Nucleus accumbens (tissue), 56 donors: ENCODE measurements around the gene DNM3.

ENCODE experiments used
- DNase-seq, 56 donors: peaks; one replicate each; lab custom pipeline; 2025; lab: John Stamatoyannopoulos, UW

The DNM3 gene

DNA sequence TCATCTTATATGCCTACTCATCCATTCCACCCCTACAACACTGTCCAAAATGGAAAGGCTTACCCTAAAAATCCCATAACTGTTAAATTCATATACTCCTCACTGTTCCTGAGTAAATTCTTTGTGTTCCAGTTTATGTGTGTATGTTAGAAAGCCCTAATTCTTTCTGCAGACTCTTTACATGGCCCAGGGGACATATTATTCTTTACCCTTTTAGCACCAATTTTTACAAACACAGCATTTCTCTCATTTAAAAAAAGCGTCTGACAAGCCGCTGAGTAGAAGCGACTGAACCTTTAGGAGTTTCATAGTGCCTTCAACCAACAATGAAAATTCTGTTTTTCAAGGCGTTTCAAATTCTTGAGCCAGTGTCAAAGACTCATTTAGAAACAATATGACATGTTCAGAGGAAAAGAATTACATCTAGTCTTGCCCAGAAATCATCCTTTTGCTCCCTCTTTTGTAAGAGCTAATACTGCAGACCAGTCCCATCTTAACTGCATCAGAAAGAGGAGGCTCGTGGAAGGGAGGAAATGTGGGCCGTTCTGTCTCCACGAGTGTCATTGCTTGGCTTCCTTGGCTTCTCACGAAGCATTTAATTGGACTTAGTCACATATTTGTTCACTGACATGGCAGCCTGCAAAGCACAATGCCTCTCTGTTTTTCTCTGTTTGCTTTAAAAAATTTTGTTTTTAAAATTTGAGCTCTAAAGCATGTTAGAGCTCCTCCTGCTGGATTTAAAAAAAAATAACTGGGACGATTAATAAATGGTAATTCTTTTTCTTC, 557.9 kb downstream of the DNM3 start:
- DNase-seq = peak in 41 of 56 donors; percentile 5 to 72 (median 40)

- peak in 1 of 56 donors; percentile 2 for DNase-seq
Measured at GRCh38 chr1:172399756-172400721, 558.7 kb downstream of the DNM3 start.

DNA sequence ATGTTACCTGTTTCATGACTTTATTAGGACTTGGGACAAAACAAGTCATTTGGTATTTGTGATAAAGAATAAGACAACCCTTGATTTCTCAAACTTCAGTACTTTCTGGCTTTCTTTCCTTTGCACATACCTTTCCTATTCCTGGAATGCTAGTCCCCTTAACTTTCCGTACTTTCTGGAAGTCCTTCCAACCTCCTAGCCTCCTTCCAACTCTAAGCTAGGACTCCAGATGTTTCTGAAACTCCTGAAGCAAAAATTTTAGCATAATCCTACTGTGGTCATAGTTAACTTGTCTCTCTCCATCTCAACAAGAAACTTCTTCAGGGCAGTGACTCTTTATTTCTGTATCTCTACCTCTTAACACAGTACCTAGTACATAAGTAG, 559.4 kb downstream of the DNM3 start:
- DNase-seq = no peak

DNA sequence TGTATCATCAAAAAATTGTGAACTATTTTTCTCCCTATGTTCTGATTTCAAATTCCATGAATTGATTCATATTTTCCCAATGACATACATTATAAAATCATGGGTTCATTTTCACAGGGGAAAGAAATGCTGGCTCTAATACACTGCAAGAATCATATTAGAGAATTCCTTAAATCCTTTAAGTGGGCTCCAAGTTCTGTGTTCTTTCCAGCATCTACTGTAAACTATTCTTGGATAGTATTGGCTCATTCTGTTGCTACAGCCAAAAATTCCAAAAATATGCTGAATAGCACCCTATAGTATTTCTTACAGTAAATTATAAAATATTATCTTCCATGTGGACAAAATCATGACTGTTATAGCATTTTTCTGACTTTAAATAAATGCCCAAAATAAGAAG, 560.2 kb downstream of the DNM3 start:
- no peak for DNase-seq

GRCh38 chr1:172401892-172402291, 560.6 kb downstream of the DNM3 start:
- DNase-seq = no peak

DNA sequence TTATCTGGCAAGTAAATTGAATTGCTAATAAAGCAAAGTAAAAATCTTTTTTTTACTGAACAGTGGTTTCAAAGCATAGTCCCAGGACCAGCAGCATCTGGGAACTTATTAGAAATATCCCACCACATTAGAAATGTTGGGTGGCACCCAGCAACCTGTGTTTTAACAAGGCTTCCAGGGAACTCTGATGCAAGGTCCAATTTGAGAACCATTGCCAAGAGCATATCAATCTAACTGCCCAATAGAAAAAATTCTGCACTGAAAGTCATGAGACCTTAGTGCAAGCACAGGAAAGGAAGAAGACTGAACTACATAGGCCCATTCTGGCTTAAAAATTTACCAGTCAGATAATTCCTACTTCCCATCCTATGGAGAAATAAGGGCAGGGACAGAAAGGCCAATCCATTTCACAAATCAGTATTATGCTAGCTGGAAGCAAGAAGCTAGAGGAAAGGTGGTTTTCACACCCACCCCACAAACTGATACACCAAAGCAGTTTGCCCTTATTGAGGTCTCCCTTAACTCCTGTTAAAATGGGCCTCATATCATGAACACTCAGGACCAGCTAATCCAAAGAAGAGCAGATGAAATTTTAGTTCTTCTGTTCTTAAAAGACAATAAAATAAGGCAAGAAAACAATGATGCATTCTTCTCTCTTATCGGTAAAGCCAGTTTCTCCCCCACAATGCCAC, 561.7 kb downstream of the DNM3 start:
- no peak for DNase-seq

DNA sequence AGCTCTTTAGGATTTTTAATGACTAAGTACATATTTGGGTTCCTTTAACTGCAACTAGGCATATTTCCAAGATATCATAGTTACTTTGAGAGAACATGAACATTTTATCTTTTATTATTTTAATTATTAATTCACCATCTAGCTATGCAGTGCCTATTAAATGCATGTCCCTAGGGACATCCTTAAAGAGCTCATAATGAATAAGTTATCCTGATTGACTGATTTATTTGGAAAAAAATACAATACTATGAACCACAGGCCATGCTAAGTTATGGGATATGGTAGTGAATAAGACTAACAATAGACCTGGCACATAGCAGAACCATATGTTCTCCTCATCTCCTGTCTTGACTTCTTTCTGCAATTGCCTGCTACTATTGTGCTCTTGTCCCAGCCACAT, 562.8 kb downstream of the DNM3 start:
- DNase-seq = no peak

DNA sequence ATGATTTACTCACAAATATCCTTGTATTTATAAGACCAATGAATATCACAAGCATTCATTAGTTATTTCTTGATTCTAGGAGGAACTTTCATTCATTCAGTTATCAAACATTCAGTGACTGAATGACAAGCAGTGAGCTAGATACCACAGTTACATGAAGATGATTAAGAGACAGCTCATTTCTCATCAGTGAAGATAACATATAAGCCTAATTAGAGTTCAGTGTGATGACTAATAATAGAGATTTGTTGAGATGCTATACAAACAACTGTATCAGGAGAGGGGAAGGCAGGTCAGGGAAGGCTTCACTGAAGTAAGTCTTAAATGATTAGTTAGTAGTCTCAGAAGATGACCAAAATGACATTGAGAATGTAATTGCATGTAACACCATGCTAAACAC, 564.6 kb downstream of the DNM3 start:
- DNase-seq = no peak

- DNase-seq = no peak
Measured at GRCh38 chr1:172406968-172407367, 565.7 kb downstream of the DNM3 start.

- DNase-seq = no peak
Measured at GRCh38 chr1:172408958-172409357, 567.7 kb downstream of the DNM3 start.

GRCh38 chr1:172410027-172410426, 568.7 kb downstream of the DNM3 start:
- DNase-seq = no peak

DNA sequence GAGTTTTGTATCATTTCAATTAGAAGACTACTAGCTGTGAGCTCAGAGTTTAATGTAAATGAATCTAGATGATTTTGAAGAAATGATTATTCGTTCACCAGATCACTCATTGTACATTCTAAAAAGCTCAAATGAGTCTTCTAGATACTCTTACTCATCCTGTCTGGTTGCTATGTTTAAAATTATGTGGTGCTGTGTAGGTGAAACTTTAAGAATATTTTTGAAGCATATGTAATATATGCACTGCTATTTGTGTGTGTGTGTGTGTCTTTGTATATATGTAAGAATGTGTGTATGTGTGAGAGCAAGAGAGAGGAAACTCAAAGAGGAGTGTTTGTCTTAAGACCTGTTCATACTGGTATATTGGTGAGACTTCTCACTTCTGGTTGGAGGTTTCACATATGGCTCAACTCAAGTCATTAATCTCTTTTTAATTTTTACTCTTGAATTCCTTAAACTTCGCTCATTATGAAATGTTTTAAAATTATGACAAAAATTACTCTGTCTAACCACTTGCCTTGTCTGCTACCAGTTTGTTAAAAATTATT, 570.6 kb downstream of the DNM3 start:
- no peak for DNase-seq

- DNase-seq = no peak
Measured at GRCh38 chr1:172414331-172414730, 573.0 kb downstream of the DNM3 start.

DNA sequence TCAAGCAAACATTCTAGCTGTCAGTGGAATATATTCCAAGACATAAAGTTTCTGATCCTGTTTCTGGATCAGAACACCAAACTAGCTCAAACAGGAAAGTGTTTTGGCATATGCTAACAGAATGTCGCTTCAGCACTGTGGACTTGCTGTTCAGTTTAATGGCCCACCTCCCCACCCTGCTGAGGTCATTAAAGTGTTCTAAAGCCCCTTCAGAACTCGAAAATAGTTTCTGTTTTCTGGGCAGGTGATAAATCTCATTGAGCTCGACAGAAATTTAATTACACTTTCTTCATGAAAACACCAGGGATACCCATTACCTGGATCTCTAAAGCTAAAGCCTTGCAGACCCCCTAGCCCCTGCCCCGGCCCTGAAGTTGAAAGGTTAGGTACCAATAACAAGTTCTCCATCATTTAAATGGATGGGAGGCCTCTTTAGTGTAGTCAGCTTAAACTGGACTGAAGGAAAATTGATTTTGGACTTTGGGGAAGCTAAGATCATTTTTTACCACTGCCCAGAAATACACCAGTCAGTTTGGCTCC, 575.3 kb downstream of the DNM3 start:
- no peak for DNase-seq

DNA sequence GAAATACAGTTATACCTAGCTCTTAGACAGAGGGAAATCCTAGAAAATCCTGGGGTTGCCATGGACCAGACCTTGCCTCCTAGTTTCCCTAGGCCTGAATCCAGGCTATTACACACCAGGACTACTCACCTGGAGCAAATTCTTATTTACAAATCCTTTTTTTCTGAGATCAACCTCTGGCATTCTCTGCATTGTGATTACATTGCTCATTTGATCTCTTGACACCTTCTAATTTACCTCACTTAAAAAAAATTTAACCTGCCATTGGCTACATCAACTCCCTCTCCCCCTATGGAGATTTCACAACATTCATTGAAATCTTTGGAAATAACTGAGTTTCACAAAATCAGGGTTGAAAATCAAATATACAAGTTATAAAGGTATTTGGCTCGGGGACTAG, 576.3 kb downstream of the DNM3 start:
- DNase-seq = no peak

- no peak for DNase-seq
Measured at GRCh38 chr1:172420385-172420784, 579.1 kb downstream of the DNM3 start, which contains the start of gene C1orf105. Gene C1orf105, plus strand, starts transcription at chr1:172420685. Its CDS starts 201 bp downstream, at chr1:172420886.

DNA sequence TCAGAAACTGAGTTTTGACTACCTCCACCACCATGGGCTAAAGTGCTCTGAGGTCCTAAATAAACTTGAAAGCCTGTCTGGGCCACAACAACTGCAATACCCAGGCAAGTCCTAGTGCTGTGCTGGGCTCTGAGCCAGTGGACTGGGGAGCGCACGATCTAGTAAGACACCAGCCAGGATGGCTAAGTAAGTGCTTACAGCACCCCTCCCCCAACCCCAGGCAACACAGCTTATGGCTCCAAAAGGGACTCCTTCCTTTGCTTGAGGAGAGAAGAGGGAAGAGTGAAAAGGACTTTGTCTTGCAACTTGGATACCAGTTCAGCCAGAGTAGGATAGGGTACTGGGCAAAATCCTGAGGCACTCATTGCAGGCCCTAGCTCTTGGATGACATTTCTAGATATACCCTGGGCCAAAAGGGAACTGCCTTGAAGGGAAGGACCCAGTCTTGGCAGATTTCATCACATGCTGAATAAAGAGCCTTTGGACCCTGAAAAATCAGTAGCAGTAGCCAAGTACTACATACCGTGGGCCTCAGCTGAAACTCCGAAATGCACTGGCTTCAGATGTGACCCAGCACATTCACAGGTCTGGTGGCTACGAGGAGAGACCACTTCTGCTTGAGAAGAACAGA, 580.8 kb downstream of the DNM3 start:
- DNase-seq = peak in 33 of 56 donors; percentile 2 to 65 (median 21)

DNA sequence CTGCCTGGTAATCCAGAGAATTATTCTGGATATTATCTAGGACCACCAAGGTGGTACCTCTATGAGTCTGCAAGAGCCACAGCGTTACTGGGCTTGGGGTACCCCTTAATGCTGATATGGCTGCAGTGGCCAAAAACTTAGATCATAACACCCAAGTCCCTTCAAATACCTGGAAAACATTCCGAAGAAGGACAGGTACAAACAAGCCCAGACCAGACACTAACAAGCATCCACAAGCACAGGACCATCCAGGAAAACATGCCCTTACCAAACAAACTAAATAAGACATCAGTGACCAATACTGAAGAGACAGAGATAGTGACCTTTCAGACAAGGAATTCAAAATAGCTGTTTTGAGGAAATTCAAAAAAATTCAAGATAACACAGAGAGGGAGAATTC, 582.0 kb downstream of the DNM3 start:
- no peak for DNase-seq

- DNase-seq = no peak
Measured at GRCh38 chr1:172425339-172425738, 584.0 kb downstream of the DNM3 start.

- no peak for DNase-seq
Measured at GRCh38 chr1:172427191-172427590, 585.9 kb downstream of the DNM3 start.
